ENCODE measurements around the gene CTF1. TPM values are rescaled to one million over a fixed set of nuclear protein-coding genes. Genes with fewer than 3 reads are reported as not detected.
"Not testable (repeated sequence)": the region's sequence is repeated elsewhere in the genome, so short reads cannot be mapped to it uniquely, and the experiment has no call there.

Gene CTF1
- total RNA-seq, 4 donors from 2014 or later: 2.3 to 20.6 (median 13.8) TPM; not detected in 1

DNA sequence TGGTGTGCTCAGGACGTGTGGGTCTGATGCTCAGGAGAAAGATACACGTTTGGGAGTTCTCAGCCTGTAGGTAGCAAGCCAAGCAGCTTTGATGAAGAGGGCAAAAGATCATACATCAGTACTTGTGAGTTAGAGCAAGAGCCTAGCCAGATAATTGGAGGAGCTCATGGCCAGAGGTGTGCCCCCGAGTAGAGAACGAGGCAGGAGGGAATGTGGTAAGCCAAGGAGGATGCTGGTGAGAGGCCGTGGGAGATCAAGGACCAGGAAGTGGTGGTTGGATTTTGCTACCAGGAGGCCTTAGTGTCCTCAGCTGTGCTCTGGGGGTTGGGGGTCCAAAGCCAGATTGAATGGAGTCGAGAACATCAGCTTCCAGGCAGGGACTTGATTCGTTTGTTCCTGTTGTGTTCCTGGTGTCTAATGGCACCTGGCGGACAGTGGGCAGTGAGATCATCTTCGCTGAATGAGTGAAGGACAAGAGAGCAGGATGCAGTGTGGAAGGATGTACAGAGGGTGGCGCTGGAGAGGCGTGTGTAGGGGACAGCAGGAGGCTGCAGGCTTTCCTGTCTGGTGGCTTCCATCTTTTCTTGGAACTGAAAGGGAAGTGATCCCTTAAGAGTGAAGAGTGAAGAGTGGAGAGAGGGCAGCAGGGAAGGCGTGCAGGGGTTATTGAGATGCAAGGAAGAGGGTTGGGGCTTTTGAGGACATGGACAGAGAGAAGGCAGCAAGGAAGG is 38.6 kb downstream of the CTF1 start:
- no peaks in the 10 kb centered on the region for H3K4me1 ChIP-seq
- intact Hi-C loops (cut with DNase I; ENCODE audit: low total_unique reads): no loop called here
- H3K27ac ChIP-seq: no peak overlapping the region
- TF ChIP-seq CTCF (IDR thresholded peaks at IDR 0.05): peak in 2 of 4 experiments; percentile 15 to 34
- no peak for TF ChIP-seq POLR2A (IDR thresholded peaks at IDR 0.05)
- no peak overlapping the region for H3K4me3 ChIP-seq
- no peaks in the 10 kb centered on the region for H3K27me3 ChIP-seq
- no peaks in the 10 kb centered on the region for H3K36me3 ChIP-seq
- H3K9me3 ChIP-seq: no peaks in the 10 kb centered on the region
- DNase-seq: no peak

- no peak for TF ChIP-seq POLR2A (IDR thresholded peaks at IDR 0.05)
- intact Hi-C loops (cut with DNase I; ENCODE audit: low total_unique reads): no loop called here
Measured at GRCh38 chr16:30937692-30938091, 41.3 kb downstream of the CTF1 start.

DNA sequence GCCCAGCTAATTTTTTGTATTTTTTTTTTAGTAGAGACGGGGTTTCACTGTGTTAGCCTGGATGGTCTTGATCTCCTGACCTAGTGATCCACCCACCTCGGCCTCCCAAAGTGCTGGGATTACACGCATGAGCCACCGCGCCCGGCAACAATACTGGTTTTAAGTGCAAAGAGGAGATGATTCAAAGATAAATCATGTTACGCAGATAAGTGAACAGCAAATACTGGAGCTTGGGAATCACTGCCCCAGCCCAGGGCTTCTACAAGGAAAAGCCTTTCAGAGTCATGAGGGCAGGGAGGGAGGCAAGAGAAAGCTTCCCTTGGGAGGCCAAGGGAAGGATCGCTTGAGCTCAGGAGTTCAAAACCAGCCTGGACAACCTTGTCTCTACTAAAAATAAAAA is 43.2 kb downstream of the CTF1 start:
- H3K4me3 ChIP-seq; H3K4me1 ChIP-seq; H3K36me3 ChIP-seq; H3K27ac ChIP-seq; intact Hi-C loops (cut with DNase I; ENCODE audit: low total_unique reads); H3K9me3 ChIP-seq; H3K27me3 ChIP-seq; DNase-seq: not testable (repeated sequence)

More at GRCh38 chr16:30937692-30938091, 41.3 kb downstream of the CTF1 start:
- Histone ChIP-seq H3K9me3 (no peaks in the 10 kb centered on the region), H3K36me3 (no peaks in the 10 kb centered on the region), H3K27me3 (no peaks in the 10 kb centered on the region), H3K4me3 (no peak overlapping the region), H3K27ac (no peak overlapping the region), H3K4me1 (peaks cover 0 to 6% of the 10 kb centered on the region in 2 donors)
- DNase-seq: no peak

GRCh38 chr16:30941600-30942425 is 45.4 kb downstream of the CTF1 start:
- intact Hi-C loops (cut with DNase I; ENCODE audit: low total_unique reads): no loop called here
- no peaks in the 10 kb centered on the region for H3K36me3 ChIP-seq
- peaks cover 0 to 6% of the 10 kb centered on the region in 2 donors for H3K4me1 ChIP-seq
- no peak overlapping the region for H3K4me3 ChIP-seq
- H3K27ac ChIP-seq: peak overlapping the region in 1 of 2 donors; percentile 3
- no peaks in the 10 kb centered on the region for H3K27me3 ChIP-seq
- peak; percentile 66 to 67 for DNase-seq
- TF ChIP-seq CTCF (IDR thresholded peaks at IDR 0.05) (peak; percentile 63 to 87 (median 82)), POLR2A (IDR thresholded peaks at IDR 0.05) (no peak)
- H3K9me3 ChIP-seq: no peaks in the 10 kb centered on the region

- TF ChIP-seq POLR2A (IDR thresholded peaks at IDR 0.05): no peak
- TF ChIP-seq CTCF (IDR thresholded peaks at IDR 0.05): no peak
- Histone ChIP-seq H3K27ac (no peak overlapping the region), H3K36me3 (no peaks in the 10 kb centered on the region)
Measured at GRCh38 chr16:30942426-30942806, 46.0 kb downstream of the CTF1 start.

GRCh38 chr16:30944352-30944751 is 47.9 kb downstream of the CTF1 start:
- no peak overlapping the region for H3K27ac ChIP-seq
- peaks cover 0 to 6% of the 10 kb centered on the region in 2 donors for H3K4me1 ChIP-seq
- TF ChIP-seq CTCF (IDR thresholded peaks at IDR 0.05): no peak
- no peak for TF ChIP-seq POLR2A (IDR thresholded peaks at IDR 0.05)
- H3K9me3 ChIP-seq: no peaks in the 10 kb centered on the region
- no peaks in the 10 kb centered on the region for H3K27me3 ChIP-seq
- intact Hi-C loops (cut with DNase I; ENCODE audit: low total_unique reads): no loop called here
- DNase-seq: no peak
- no peaks in the 10 kb centered on the region for H3K36me3 ChIP-seq
- no peak overlapping the region for H3K4me3 ChIP-seq

More at GRCh38 chr16:30942426-30942806, 46.0 kb downstream of the CTF1 start:
- Histone ChIP-seq H3K4me1 (peaks cover 0 to 6% of the 10 kb centered on the region in 2 donors), H3K9me3 (no peaks in the 10 kb centered on the region), H3K27me3 (no peaks in the 10 kb centered on the region), H3K4me3 (no peak overlapping the region)
- intact Hi-C loops (cut with DNase I; ENCODE audit: low total_unique reads): no loop called here
- DNase-seq: no peak
